ENCODE results near the gene ZFYVE9. TPM values are rescaled to one million over a fixed set of nuclear protein-coding genes. Genes with fewer than 3 reads are reported as not detected.

ZFYVE9 gene
- total RNA-seq, 4 donors from 2014 or later, result 35.9 to 42.9 (median 41.9) TPM

DNA sequence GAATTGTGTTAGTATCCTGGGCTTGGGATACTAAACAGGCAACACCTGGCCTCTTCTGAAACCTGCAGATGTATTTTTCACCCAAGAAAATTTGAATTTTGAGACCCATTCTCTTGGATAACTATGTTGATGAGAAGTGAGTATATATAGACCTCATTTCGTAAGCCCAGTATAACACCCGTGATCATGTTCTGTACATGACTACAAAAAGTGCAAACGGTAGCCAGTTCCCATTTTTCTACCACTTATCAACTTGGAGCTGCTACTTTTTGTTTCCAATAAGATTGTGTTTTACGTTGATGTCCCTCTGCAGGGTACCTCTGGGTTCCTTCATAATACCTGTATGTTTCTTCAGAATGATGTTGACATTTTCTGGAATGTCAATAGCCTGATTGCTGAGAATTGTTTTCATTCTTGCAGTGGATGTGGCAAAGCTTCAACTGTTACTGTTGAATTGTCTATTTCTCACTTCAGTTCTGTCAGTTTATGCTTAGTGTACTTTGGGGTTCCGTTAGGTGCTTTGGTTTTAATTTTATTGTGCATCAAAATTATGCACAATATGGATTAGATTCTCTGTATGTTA, 48.1 kb downstream of the ZFYVE9 start:
- peaks cover 26 to 31% of the 10 kb centered on the region in 2 donors for H3K4me1 ChIP-seq
- no peak for TF ChIP-seq POLR2A (IDR thresholded peaks at IDR 0.05)
- no peak for TF ChIP-seq CTCF (IDR thresholded peaks at IDR 0.05 in 4 of 5, conservative IDR thresholded peaks at IDR 0.05 in 1 of 5)
- H3K9me3 ChIP-seq, result no peaks in the 10 kb centered on the region
- intact Hi-C loops (cut with DNase I; ENCODE audit: low total_unique reads) (no loop called here), in situ Hi-C loops (cut with MboI; ENCODE audit: low sequenced_read_pairs in 4 of 4) (no loop called here)
- ATAC-seq, result peak in 1 of 2 donors; percentile 39
- H3K27me3 ChIP-seq, result no peaks in the 10 kb centered on the region
- no peaks in the 10 kb centered on the region for H3K36me3 ChIP-seq
- H3K4me3 ChIP-seq, result no peak overlapping the region
- H3K27ac ChIP-seq, result no peak overlapping the region
- DNase-seq, result no peak

- no peak for TF ChIP-seq CTCF (IDR thresholded peaks at IDR 0.05 in 4 of 5, conservative IDR thresholded peaks at IDR 0.05 in 1 of 5)
- TF ChIP-seq POLR2A (IDR thresholded peaks at IDR 0.05), result no peak
- DNase-seq (no peak), ATAC-seq (no peak)
- H3K4me3 ChIP-seq, result no peak overlapping the region
- no peaks in the 10 kb centered on the region for H3K27me3 ChIP-seq
- H3K9me3 ChIP-seq, result no peaks in the 10 kb centered on the region
- intact Hi-C loops (cut with DNase I; ENCODE audit: low total_unique reads) (no loop called here), in situ Hi-C loops (cut with MboI; ENCODE audit: low sequenced_read_pairs in 4 of 4) (no loop called here)
- no peaks in the 10 kb centered on the region for H3K36me3 ChIP-seq
- H3K27ac ChIP-seq, result no peak overlapping the region
- peaks cover 23 to 28% of the 10 kb centered on the region in 2 donors for H3K4me1 ChIP-seq
Observed at GRCh38 chr1:52190500-52191252, 48.8 kb downstream of the ZFYVE9 start.

GRCh38 chr1:52191395-52191965, 49.6 kb downstream of the ZFYVE9 start:
- TF ChIP-seq POLR2A (IDR thresholded peaks at IDR 0.05), result no peak
- TF ChIP-seq CTCF (IDR thresholded peaks at IDR 0.05 in 4 of 5, conservative IDR thresholded peaks at IDR 0.05 in 1 of 5), result no peak
- DNase-seq (no peak), ATAC-seq (peak in 1 of 2 donors; percentile 33)
- no peaks in the 10 kb centered on the region for H3K9me3 ChIP-seq
- peaks cover 20 to 28% of the 10 kb centered on the region in 2 donors for H3K4me1 ChIP-seq
- H3K4me3 ChIP-seq, result no peak overlapping the region
- in situ Hi-C loops (cut with MboI; ENCODE audit: low sequenced_read_pairs in 4 of 4) (no loop called here), intact Hi-C loops (cut with DNase I; ENCODE audit: low total_unique reads) (no loop called here)
- no peaks in the 10 kb centered on the region for H3K27me3 ChIP-seq
- no peaks in the 10 kb centered on the region for H3K36me3 ChIP-seq
- H3K27ac ChIP-seq, result no peak overlapping the region

DNA sequence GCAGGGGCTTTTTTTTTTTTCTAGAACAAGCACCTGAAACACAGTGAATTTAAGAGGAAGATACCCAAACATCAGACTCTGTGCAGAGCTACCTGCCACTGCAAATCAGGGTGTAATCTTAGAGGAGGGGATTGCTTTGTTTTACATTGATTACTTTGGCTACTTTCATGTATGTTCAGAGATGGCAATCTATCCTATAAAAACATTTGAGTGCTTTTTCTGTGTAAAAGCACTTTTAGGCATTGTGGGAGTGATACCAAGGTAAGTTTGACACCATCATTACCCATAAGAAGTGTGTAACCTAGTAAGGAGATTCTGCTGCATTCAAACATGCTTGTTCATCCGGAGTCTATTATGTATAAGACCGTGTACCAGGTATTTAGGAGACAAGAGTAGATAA, 50.1 kb downstream of the ZFYVE9 start:
- Histone ChIP-seq H3K9me3 (no peaks in the 10 kb centered on the region), H3K4me1 (peaks cover 20 to 28% of the 10 kb centered on the region in 2 donors), H3K36me3 (no peaks in the 10 kb centered on the region), H3K27ac (no peak overlapping the region), H3K4me3 (no peak overlapping the region), H3K27me3 (no peaks in the 10 kb centered on the region)
- no peak for DNase-seq
- in situ Hi-C loops (cut with MboI; ENCODE audit: low sequenced_read_pairs in 4 of 4), result no loop called here
- no peak for ATAC-seq
- TF ChIP-seq POLR2A (IDR thresholded peaks at IDR 0.05), result no peak
- no peak for TF ChIP-seq CTCF (IDR thresholded peaks at IDR 0.05 in 4 of 5, conservative IDR thresholded peaks at IDR 0.05 in 1 of 5)
- intact Hi-C loops (cut with DNase I; ENCODE audit: low total_unique reads), result no loop called here

Measured in gastrocnemius medialis (tissue), 4 donors.